ENCODE data around the gene SERPINA1. TPM values are rescaled to one million over a fixed set of nuclear protein-coding genes. Genes with fewer than 3 reads are reported as not detected.

The SERPINA1 gene
- total and polyA plus RNA-seq, 2 of the 13 experiments (the other 11 are each of a cell fraction or from before 2014, with no cell fraction given): 3,266 to 11,015 TPM

GRCh38 chr14:94397289-94398181 is 9.1 kb upstream of the SERPINA1 start (continued):
- TF ChIP-seq ZNF318 (CRISPR knock-in tag; IDR thresholded peaks at IDR 0.05): no peak
- TF ChIP-seq ZNF558 (CRISPR knock-in tag; IDR thresholded peaks at IDR 0.05; ENCODE audit: borderline replicate concordance): no peak
- TF ChIP-seq ZNF7 (CRISPR knock-in tag; IDR thresholded peaks at IDR 0.05): no peak
- no peak for TF ChIP-seq GABPB1 (CRISPR knock-in tag; IDR thresholded peaks at IDR 0.05)
- no peak for TF ChIP-seq PTBP1 (IDR thresholded peaks at IDR 0.05; ENCODE audit: low read depth, low read length, poor library complexity, severe bottlenecking)
- TF ChIP-seq ZNF329 (CRISPR knock-in tag; IDR thresholded peaks at IDR 0.05; ENCODE audit: low read depth): no peak
